CD14-positive monocyte (primary cell): ENCODE measurements around the gene SFN. TPM values are rescaled to one million over a fixed set of nuclear protein-coding genes. Genes with fewer than 3 reads are reported as not detected.
A peak's percentile ranks its signal among the peaks of the same experiment; 100 is the strongest.

Source experiments
- DNase-seq, 3 donors: peaks; one replicate each; pipeline ENCODE4 v3.0.0-alpha.2; 2011 to 2022
- H2AFZ ChIP-seq: 2 replicates; pipeline ENCODE4 v1.6.0; 2012; ENCODE audit warnings: mild to moderate bottlenecking, low read depth, low read length, inconsistent platforms; ENCODE audit not compliant: insufficient read depth, poor library complexity, severe bottlenecking
- H3K27ac ChIP-seq, 2 donors: 1 replicate in 1 of 2; 2 replicates in 1 of 2; pipeline ENCODE4 v1.5.1; 2012 to 2013; ENCODE audit warnings: low read length in 2 of 2, control low read depth in 1 of 2, inconsistent platforms in 1 of 2, low read depth in 1 of 2, mild to moderate bottlenecking in 1 of 2
- H3K27me3 ChIP-seq, 2 donors: one replicate each; pipeline versions ENCODE4 v1.6.0 to v1.6.1; 2011 to 2013; ENCODE audit warnings: low read length in 2 of 2; ENCODE audit not compliant: control insufficient read depth in 2 of 2, insufficient read depth in 2 of 2
- H3K36me3 ChIP-seq, 2 donors: replicated peaks in 1 of 2; 1 replicate in 1 of 2; 2 replicates in 1 of 2; pipeline versions ENCODE4 v1.5.1 to v1.6.1; 2012 to 2013; ENCODE audit warnings: low read length in 2 of 2, control low read depth in 1 of 2, inconsistent platforms in 1 of 2, mild to moderate bottlenecking in 1 of 2; ENCODE audit not compliant: insufficient read depth in 2 of 2, control insufficient read depth in 1 of 2
- H3K4me1 ChIP-seq, 2 donors: 1 replicate in 1 of 2; 2 replicates in 1 of 2; pipeline versions ENCODE4 v1.5.1 to v1.6.1; 2012 to 2013; ENCODE audit warnings: low read length in 2 of 2, control low read depth in 1 of 2, inconsistent platforms in 1 of 2, mild to moderate bottlenecking in 1 of 2, moderate library complexity in 1 of 2; ENCODE audit not compliant: insufficient read depth in 2 of 2, control insufficient read depth in 1 of 2
- H3K4me2 ChIP-seq: replicated peaks from 2 replicates; pipeline ENCODE3; 2012; ENCODE audit warnings: low read length, moderate library complexity, mild to moderate bottlenecking; ENCODE audit not compliant: poor library complexity, severe bottlenecking; ENCODE audit errors: extremely low read depth
- H3K4me3 ChIP-seq, 3 experiments: fragments of 200-600 bp in 1 of 3; sonication (generic) in 1 of 3; replicated peaks in 1 of 3; 1 replicate in 2 of 3; 2 replicates in 1 of 3; pipeline ENCODE4 v1.5.1; 2011 to 2013; ENCODE audit warnings: low read length in 3 of 3, mild to moderate bottlenecking in 3 of 3, control low read depth in 2 of 3, low read depth in 2 of 3, inconsistent platforms in 1 of 3, moderate library complexity in 1 of 3
- H3K79me2 ChIP-seq: 2 replicates; pipeline ENCODE4 v1.6.0; 2012; ENCODE audit warnings: mild to moderate bottlenecking, control low read depth, inconsistent platforms, low read length, moderate library complexity; ENCODE audit not compliant: insufficient read depth
- H3K9ac ChIP-seq: 2 replicates; pipeline ENCODE4 v1.6.0; 2017; ENCODE audit warnings: low read length, mild to moderate bottlenecking; ENCODE audit not compliant: insufficient read depth, poor library complexity, severe bottlenecking
- H3K9me3 ChIP-seq, 2 donors: replicated peaks in 1 of 2; 1 replicate in 1 of 2; 2 replicates in 1 of 2; pipeline versions ENCODE4 v1.5.1 to v1.6.1; 2012 to 2013; ENCODE audit warnings: low read length in 2 of 2, control low read depth in 1 of 2; ENCODE audit not compliant: control insufficient read depth in 1 of 2, insufficient read depth in 1 of 2
- H4K20me1 ChIP-seq: 2 replicates; pipeline ENCODE4 v1.6.0; 2012; ENCODE audit warnings: mild to moderate bottlenecking, low read length, control low read depth, moderate library complexity; ENCODE audit not compliant: insufficient read depth
- H3K27ac Mint-ChIP-seq, 7 donors: one replicate each; pipeline ENCODE4 v1.8.0; 2020; ENCODE audit warnings: mild to moderate bottlenecking in 7 of 7, mixed read lengths in 7 of 7, moderate library complexity in 6 of 7, inconsistent platforms in 2 of 7
- H3K27me3 Mint-ChIP-seq, 3 donors: one replicate each; pipeline ENCODE4 v1.8.0; 2021 to 2022; ENCODE audit warnings: low read depth in 3 of 3, mild to moderate bottlenecking in 3 of 3, mixed read lengths in 3 of 3, moderate library complexity in 3 of 3, inconsistent platforms in 1 of 3
- H3K36me3 Mint-ChIP-seq, 2 donors: one replicate each; pipeline ENCODE4 v1.8.0; 2020; ENCODE audit warnings: mixed read lengths in 2 of 2, inconsistent platforms in 1 of 2, mild to moderate bottlenecking in 1 of 2
- H3K4me1 Mint-ChIP-seq: one replicate; pipeline ENCODE4 v1.8.0; 2020; ENCODE audit warnings: mild to moderate bottlenecking, mixed read lengths
- H3K4me3 Mint-ChIP-seq, 2 donors: one replicate each; pipeline ENCODE4 v1.8.0; 2020; ENCODE audit warnings: mild to moderate bottlenecking in 2 of 2, mixed read lengths in 2 of 2, moderate library complexity in 1 of 2
- H3K9me3 Mint-ChIP-seq, 7 donors: one replicate each; pipeline ENCODE4 v1.8.0; 2020 to 2022; ENCODE audit warnings: mixed read lengths in 7 of 7, mild to moderate bottlenecking in 6 of 7, moderate library complexity in 6 of 7, inconsistent platforms in 2 of 7
- CTCF ChIP-seq: fragments of 200-600 bp; IDR thresholded peaks from one replicate; pipeline ENCODE4 v1.8.0; 2022; ENCODE audit warnings: antibody characterized with exemption, mild to moderate bottlenecking
- WGBS: methylation state at CpG from one replicate; pipeline ENCODE4 v1.1.5; 2013; ENCODE audit warnings: missing lambda C conversion rate; ENCODE audit not compliant: insufficient coverage; 5-methylcytosine and 5-hydroxymethylcytosine counted together
- intact Hi-C, 2 donors: fragments of 100-400 bp; cut with micrococcal nuclease; formaldehyde crosslinking; loops; one replicate each; pipeline versions ENCODE4 v1.15.0 to v1.15.1; 2023
- polyA plus RNA-seq, 3 donors: library from polyadenylated mRNA; depleted of rRNA in 1 of 3; unstranded in 2 of 3; stranded (reverse) in 1 of 3; fragments of 300-500 nt in 2 of 3; fragments of >200 nt in 1 of 3; fragmentation: Illumina TruSeq in 2 of 3; gene quantifications; 1 replicate in 2 of 3; 2 replicates in 1 of 3; pipeline ENCODE4 v1.2.3, GENCODE V29; 2012 to 2021

The SFN gene
- polyA plus RNA-seq, 3 donors: 0.36 TPM; not detected in 2

DNA sequence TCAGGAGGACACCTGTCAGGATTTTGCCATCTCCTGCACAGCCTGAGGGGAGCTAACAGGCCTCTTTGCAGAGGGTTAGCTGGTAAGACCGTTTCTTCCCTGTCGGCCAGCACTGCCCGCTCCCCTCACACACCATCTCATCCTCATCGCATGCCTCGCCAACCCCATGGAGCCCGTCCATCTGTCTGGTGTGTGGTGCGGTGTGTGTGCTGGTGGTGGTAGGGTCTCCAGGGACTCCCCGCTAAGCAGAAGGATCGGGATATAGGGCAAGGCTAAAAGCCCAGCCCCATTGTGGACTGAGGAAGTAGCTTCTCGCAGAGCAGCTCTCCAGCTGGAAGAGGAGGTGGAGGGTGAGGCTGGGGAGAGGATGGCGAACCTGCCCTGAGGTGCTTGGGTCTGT lies 6.8 kb upstream of the SFN start:
- Mint-ChIP-seq H3K27ac (peak overlapping the region in 2 of 7 donors; percentile 23 to 48), H3K4me3 (no peak overlapping the region), H3K36me3 (peaks cover 47 to 66% of the 10 kb centered on the region in 2 donors), H3K9me3 (no peaks in the 10 kb centered on the region), H3K27me3 (no peaks in the 10 kb centered on the region), H3K4me1 (no peaks in the 10 kb centered on the region)
- no peak overlapping the region for H3K27ac ChIP-seq
- DNase-seq: no peak
- no peak for TF ChIP-seq CTCF
- no peaks in the 10 kb centered on the region for H3K4me1 ChIP-seq
- no peak overlapping the region for H2AFZ ChIP-seq
- peaks cover 45 to 65% of the 10 kb centered on the region in 2 donors for H3K36me3 ChIP-seq
- no peak overlapping the region for H3K4me3 ChIP-seq
- H3K27me3 ChIP-seq: no peaks in the 10 kb centered on the region
- H3K9me3 ChIP-seq: no peaks in the 10 kb centered on the region
- no peaks in the 10 kb centered on the region for H3K79me2 ChIP-seq
- no peak overlapping the region for H3K9ac ChIP-seq
- WGBS: 100% methylated on average over 4 of the region's 11 CpGs
- H3K4me2 ChIP-seq: no peak overlapping the region
- intact Hi-C loops: no loop called here
- H4K20me1 ChIP-seq: peaks cover 21% of the 10 kb centered on the region

GRCh38 chr1:26856604-26857469 lies 6.1 kb upstream of the SFN start:
- Histone ChIP-seq H3K36me3 (peaks cover 39 to 58% of the 10 kb centered on the region in 2 donors), H3K27ac (no peak overlapping the region), H3K4me3 (no peak overlapping the region), H2AFZ (no peak overlapping the region), H3K27me3 (no peaks in the 10 kb centered on the region), H4K20me1 (peaks cover 20% of the 10 kb centered on the region), H3K9ac (no peak overlapping the region), H3K79me2 (no peaks in the 10 kb centered on the region), H3K4me1 (no peaks in the 10 kb centered on the region), H3K4me2 (no peak overlapping the region), H3K9me3 (no peaks in the 10 kb centered on the region)
- no peak for DNase-seq
- Mint-ChIP-seq H3K36me3 (peaks cover 40 to 60% of the 10 kb centered on the region in 2 donors), H3K27ac (no peak overlapping the region), H3K27me3 (peaks cover 0 to 2% (median 0%) of the 10 kb centered on the region in 3 donors), H3K4me1 (no peaks in the 10 kb centered on the region), H3K9me3 (no peaks in the 10 kb centered on the region), H3K4me3 (no peak overlapping the region)
- intact Hi-C loops: no loop called here
- WGBS: 98% methylated on average over 16 of the region's 21 CpGs
- no peak for TF ChIP-seq CTCF
